GM12891 (cell line): Measurements from ENCODE around the gene MYL12B.

ENCODE experiments used
- POLR2A ChIP-seq: IDR thresholded peaks from 2 replicates; pipeline ENCODE4 v1.6.1; 2011; ENCODE audit warnings: low read depth, low read length, control low read depth
- POLR2AphosphoS5 ChIP-seq: IDR thresholded peaks from 2 replicates; pipeline ENCODE4 v1.6.1; 2011; ENCODE audit warnings: low read depth, low read length, control low read depth

- TF ChIP-seq POLR2A (no peak), POLR2AphosphoS5 (no peak)
These were observed 24.2 kb downstream of the MYL12B start for GRCh38 chr18:3286159-3286558.
